ENCODE results near the gene PSME3. TPM values are rescaled to one million over a fixed set of nuclear protein-coding genes. Genes with fewer than 3 reads are reported as not detected.
A peak's percentile ranks its signal among the peaks of the same experiment; 100 is the strongest.

The PSME3 gene
- total and polyA plus RNA-seq, 12 donors, result 26.0 to 103 (median 70.3) TPM

- TF ChIP-seq CTCF (IDR thresholded peaks at IDR 0.05), result no peak
- DNase-seq, result no peak
- H3K27me3 ChIP-seq, result no peaks in the 10 kb centered on the region
- H3K4me3 ChIP-seq, result no peak overlapping the region
- ATAC-seq, result no peak
- no peaks in the 10 kb centered on the region for H3K9me3 ChIP-seq
- WGBS, 2 donors, result 53 to 76% methylated on average over 1 of the region's 1 CpG
- no peak overlapping the region for H3K27ac ChIP-seq
- intact Hi-C loops (cut with DNase I), result no loop called here
- H3K4me1 ChIP-seq, result peaks cover 0 to 24% (median 17%) of the 10 kb centered on the region in 9 donors
- peaks cover 0 to 100% (median 69%) of the 10 kb centered on the region in 9 donors for H3K36me3 ChIP-seq
Measured at GRCh38 chr17:42817866-42818265, 15.3 kb upstream of the PSME3 start.

GRCh38 chr17:42818379-42818778 is 14.8 kb upstream of the PSME3 start:
- H3K36me3 ChIP-seq, result peaks cover 0 to 95% (median 63%) of the 10 kb centered on the region in 9 donors
- 59 to 61% methylated on average over 5 of the region's 5 CpGs for WGBS, 2 donors
- H3K27ac ChIP-seq, result no peak overlapping the region
- peak in 1 of 8 donors; percentile 32 for ATAC-seq
- intact Hi-C loops (cut with DNase I), result no loop called here
- no peaks in the 10 kb centered on the region for H3K9me3 ChIP-seq
- TF ChIP-seq CTCF (IDR thresholded peaks at IDR 0.05), result no peak
- DNase-seq, result no peak
- no peak overlapping the region for H3K4me3 ChIP-seq
- no peaks in the 10 kb centered on the region for H3K27me3 ChIP-seq
- H3K4me1 ChIP-seq, result peaks cover 5 to 30% (median 22%) of the 10 kb centered on the region in 9 donors

- intact Hi-C loops (cut with DNase I), result loop anchor here in 7 of 10 donors (5.0 to 10.0 kb wide), 4 partner anchors 48 to 245 kb away; partner anchors contain the start of genes PSMC3IP (in 2 of the 7) and VPS25 (in 1 of the 7)
- H3K36me3 ChIP-seq, result peaks cover 0 to 78% (median 49%) of the 10 kb centered on the region in 9 donors
- peak; percentile 28 to 78 (median 65) for TF ChIP-seq CTCF (IDR thresholded peaks at IDR 0.05)
- WGBS, 2 donors, result 26 to 32% methylated on average over 2 of the region's 2 CpGs
- no peaks in the 10 kb centered on the region for H3K9me3 ChIP-seq
- H3K4me3 ChIP-seq, result no peak overlapping the region
- ATAC-seq, result no peak
- H3K27me3 ChIP-seq, result no peaks in the 10 kb centered on the region
- peak; percentile 23 to 40 for DNase-seq
- H3K27ac ChIP-seq, result no peak overlapping the region
- peaks cover 5 to 28% (median 20%) of the 10 kb centered on the region in 9 donors for H3K4me1 ChIP-seq
Measured at GRCh38 chr17:42819939-42820535, 13.2 kb upstream of the PSME3 start.

- Histone ChIP-seq H3K9me3 (no peaks in the 10 kb centered on the region), H3K27ac (no peak overlapping the region), H3K27me3 (no peaks in the 10 kb centered on the region), H3K4me3 (no peak overlapping the region), H3K4me1 (peaks cover 5 to 23% (median 14%) of the 10 kb centered on the region in 9 donors), H3K36me3 (peaks cover 0 to 67% (median 41%) of the 10 kb centered on the region in 9 donors)
- ATAC-seq (no peak), DNase-seq (no peak)
- 94 to 97% methylated on average over 7 of the region's 7 CpGs for WGBS, 2 donors
- TF ChIP-seq CTCF (IDR thresholded peaks at IDR 0.05), result no peak
- intact Hi-C loops (cut with DNase I), result loop anchor here in 7 of 10 donors (5.0 to 10.0 kb wide), 4 partner anchors 49 to 246 kb away; partner anchors contain the start of genes PSMC3IP (in 2 of the 7) and VPS25 (in 1 of the 7)
Measured at GRCh38 chr17:42821176-42821575, 12.0 kb upstream of the PSME3 start.
